A204.1 (cell line): ENCODE results near the gene UTS2R.
"Not testable (repeated sequence)": the region's sequence is repeated elsewhere in the genome, so short reads cannot be mapped to it uniquely, and the experiment has no call there.

Experiments
- FAIRE-seq: peaks from 2 replicates; lab custom pipeline; 2012; peaks lifted over from hg19 to GRCh38; lab: Jason Lieb, UNC

The UTS2R gene

DNA sequence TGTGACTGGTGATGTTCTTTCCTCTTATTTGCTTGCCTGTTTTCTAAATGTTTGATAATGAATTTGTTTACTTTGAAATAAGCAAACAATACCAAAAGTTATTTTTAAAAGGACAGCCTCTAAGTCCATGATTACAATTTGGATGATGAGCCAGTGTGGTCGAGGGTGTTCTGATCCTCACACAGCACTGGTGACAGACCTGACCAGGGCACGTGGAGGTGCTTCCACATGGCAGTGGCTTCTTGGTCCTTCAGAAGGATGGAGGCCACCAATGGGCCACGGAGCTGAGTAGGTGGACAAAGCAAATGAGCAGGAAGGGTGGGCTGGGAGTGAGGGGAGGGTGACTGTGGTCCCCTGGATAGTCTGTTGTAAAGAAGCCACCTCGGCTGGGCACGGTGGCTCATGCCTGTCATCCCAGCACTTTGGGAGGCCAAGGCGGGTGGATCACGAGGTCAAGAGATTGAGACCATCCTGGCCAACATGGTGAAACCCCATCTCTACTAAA is 16.7 kb upstream of the UTS2R start:
- no peak for FAIRE-seq

DNA sequence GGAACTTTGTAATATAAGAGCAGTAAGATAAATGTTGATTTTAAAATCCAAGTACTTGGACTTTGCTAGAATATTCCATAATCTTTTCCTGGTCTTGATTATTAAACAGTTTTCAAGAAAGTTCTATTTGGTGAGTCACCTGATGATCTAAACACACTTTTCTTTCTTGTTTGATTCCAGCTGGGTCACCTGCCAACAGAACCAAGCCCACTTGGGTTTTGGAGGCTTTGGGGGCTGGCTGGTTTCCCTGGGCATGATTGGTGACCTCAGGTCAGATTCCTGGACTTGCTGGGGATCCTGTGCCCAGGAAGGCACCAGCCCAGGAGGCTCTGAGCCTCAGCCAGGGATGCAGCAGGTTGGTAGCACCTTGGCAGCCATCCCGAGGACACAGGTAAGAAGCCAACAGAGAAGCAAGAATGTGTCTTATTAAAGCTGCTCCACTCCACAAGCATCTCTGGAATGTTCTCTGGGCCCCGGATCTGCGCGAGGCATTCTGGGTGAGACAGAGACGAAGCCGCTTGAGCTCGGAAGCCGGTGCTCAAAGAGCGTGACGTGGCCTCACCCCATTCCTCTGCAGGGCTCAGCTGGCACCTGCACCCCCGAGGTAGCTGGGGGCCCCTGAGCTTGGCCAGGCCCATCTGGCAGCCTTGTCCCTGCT is 15.7 kb upstream of the UTS2R start:
- no peak for FAIRE-seq

DNA sequence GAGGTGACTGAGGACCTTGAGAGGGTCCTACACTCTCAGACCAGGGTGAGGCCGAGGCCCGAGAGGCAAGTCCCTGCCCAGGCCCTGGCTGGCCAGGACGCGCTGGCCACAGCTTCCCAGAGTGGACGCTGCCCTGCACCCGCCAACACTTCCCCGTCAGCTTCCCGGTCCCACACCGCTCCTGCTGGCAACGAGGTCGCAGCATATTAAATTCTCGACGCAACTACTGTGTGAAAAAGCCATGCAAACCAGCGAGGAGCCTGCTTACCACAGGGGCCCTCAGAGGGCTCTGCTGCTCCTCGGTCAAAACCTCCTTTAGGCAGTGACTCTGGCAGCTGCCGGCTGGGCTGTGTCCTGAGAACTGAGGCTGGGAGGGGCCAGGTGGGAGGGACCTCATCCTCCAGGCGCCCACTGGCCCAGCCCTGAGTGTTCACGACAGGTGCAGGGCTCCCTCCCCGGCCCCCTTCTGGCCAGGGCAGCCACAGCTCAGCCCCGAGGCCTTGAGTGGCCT is 14.7 kb upstream of the UTS2R start:
- FAIRE-seq, result no peak

DNA sequence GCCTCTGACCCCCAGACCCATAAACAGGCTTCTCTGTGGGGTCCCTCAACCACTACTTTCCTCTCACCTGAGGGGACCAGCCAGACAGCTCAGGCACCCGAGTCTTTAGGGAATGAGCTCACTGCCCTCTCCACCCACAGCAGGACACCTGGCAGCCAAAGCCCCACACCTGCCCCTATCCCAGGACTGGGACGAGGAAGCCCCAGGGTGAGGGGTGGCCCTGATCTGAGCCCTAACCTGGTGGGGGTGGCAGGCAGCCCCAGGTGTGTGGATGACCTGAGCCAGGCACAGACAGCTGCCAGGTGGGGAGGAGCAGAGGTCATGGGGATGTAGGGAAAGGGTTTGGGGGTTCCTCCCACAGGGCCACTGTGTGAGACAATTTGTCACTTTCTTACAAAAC is 14.2 kb upstream of the UTS2R start:
- no peak for FAIRE-seq

DNA sequence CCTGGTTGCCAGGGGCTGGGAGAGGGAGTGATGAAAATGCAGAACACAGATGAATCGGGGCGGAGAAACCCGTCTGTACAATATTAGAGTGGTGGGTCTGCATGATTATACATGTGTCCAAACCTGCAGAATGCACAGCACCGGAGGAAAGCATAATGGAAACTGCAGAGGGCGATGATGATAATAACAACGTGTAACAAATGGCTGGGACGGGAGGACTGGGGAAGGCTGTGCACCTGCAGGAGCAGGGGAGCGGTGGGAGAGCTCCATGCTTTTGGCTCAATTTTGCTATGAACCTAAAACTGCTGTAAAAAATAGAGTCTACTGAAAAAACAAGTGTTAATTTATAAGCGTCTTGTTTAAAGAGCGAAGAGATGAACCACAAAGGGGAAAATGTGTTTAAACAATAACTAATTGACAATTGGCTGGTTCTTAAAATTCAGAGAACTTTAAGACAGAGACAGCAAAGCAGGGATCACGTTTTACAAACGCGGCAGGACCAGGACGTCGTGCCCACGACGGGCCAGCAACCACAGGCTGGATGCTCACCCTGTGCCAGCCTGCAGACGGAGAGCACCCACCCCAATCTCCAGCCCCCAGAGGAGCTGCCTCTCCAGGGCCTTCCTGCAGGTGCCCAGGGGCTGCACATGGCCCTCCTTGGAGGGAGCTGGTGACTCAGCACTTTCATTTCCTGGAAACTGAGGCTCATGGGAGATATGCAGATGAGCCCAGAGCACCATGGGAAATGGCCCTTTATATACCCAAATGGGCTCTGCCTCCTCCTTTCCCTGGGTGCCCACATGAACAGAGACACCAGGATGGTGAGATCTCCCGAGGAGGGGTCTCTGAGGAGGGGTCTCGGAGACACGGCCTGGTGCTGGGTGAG is 12.9 kb upstream of the UTS2R start, which contains the start of gene TEX19:
Gene TEX19, plus strand, starts transcription at position 783 of the 886 bp plus-strand sequence. CDS start 2,904 bp downstream, outside the sequence.
- FAIRE-seq, result no peak

DNA sequence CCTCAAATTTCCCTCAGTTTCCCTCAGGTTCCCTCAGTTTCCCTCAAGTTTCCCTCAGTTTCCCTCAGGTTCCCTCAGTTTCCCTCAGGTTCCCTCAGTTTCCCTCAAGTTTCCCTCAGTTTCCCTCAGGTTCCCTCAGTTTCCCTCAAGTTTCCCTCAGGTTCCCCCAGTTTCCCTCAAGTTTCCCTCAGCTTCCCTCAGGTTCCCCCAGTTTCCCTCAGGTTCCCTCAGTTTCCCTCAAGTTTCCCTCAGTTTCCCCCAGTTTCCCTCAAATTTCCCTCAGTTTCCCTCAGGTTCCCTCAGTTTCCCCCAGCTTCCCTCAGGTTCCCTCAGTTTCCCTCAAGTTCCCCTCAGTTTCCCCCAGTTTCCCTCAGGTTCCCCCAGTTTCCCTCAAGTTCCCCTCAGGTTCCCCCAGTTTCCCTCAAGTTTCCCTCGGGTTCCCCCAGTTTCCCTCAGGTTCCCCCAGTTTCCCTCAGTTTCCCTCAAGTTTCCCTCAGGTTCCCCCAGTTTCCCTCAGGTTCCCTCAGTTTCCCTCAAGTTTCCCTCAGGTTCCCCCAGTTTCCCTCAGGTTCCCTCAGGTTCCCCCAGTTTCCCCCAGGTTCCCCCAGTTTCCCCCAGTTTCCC is 12.0 kb upstream of the UTS2R start:
- not testable (repeated sequence) for FAIRE-seq

DNA sequence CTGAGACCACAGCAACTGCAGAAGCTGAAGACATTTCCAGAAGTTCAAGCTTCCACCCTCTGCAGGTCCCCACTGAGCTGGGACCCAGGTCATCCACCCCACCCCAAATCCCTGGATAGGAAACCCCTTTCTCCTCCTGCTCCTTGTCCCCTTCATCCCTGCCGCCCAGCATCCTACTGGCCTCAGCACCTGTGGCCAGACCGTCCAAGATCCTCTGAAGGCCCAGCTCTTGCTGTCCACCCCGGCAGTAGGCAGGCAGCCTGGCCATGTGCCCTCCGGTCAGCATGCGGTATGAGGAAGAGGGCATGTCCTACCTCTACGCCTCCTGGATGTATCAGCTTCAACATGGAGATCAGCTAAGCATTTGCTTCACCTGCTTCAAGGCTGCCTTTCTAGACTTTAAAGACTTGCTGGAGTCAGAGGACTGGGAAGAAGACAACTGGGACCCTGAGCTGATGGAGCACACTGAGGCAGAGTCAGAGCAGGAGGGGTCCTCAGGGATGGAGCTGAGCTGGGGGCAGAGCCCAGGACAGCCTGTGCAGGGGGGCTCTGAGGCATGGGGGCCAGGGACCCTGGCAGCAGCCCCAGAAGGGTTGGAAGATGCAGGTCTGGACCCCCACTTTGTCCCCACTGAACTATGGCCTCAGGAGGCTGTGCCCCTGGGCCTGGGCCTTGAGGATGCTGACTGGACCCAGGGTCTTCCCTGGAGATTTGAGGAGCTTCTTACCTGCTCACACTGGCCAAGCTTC is 9.5 kb upstream of the UTS2R start:
- FAIRE-seq, result no peak

DNA sequence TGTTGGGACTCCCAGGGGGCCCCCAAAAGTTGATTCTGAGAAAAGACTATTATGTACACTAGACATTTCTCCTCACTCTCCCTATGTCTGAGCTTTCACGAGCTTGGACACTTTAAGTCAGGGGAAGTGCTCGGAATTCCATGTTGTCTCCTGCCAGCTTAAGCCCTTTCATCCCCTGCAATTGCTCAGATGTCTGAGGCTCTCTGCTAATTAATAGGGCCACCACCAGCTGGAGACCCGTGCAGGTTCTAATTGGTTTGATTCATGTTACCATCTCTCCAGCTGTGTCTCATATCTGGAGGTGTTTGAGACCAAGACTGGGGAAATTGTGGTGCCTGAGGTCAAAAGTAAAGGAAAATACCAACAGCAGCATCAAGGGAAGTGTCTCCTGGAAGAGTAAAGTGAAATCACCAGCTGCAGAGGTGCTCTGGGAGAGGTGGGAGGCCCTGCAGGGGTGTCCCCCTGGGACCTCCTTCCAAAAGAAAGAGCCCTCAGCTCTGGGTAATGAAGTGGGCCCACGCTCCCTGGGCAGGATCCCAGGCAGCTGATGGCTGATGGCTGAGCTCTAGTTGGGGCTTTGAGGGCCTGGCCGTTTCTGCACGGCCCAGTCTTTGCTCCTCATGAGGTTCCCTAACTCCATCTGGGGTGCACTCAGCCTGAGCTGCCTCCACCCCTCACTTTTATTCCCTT is 5.8 kb upstream of the UTS2R start:
- FAIRE-seq, result no peak

DNA sequence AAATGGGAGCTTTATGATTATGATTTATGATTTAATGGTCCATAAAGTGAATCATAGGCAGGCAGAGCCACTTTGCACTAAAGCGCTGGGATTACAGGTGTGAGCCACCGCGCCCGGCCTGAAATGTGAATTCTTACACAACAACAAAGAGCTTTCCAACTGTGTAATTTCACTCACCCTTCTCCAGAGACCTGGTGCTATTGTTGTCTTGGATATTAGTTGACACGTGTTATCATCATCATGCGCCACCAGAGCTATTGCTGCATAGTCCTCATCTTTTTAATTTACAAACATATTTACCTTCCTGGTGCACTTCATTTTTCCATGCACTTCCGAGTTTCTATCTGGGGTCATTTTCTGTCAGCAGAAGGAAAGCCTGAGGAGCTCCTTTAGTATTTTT is 4.8 kb upstream of the UTS2R start:
- no peak for FAIRE-seq

DNA sequence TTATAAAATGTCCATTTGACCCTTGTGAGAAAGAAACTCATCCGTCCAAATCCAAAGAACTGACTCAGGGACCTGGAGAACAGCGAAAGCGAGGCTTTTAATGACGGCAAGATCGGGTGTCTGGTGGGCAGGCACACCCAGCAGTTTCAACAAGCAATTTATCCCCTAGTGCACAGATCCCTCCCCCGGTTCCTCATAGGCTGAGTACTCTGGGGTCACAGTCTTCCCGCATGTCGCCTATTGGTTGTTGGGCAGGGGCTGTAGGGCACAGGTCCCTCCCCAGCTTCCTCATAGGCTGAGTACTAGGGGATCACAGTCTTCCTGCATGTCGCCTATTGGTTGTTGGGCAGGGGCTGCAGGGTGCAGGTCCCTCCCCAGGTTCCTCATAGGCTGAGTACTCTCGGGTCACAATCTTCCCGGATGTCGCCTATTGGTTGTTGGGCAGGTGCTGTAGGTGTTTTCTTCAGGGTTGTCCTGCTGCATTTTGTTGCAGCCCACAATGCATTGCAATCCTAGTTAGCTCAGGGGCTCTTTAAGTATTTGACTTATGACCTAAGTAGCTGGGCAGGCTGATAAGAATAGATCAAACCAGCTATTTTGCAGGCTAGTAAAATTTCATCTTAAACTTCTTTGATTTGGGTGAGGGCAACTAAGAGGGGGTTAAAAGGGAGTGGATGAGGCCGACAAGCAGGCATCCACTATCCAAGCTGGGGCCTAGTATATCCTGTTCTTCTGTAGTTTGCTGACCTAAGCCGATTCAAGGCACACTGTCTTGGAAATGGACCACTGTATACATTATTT is 3.6 kb upstream of the UTS2R start:
- FAIRE-seq, result no peak

DNA sequence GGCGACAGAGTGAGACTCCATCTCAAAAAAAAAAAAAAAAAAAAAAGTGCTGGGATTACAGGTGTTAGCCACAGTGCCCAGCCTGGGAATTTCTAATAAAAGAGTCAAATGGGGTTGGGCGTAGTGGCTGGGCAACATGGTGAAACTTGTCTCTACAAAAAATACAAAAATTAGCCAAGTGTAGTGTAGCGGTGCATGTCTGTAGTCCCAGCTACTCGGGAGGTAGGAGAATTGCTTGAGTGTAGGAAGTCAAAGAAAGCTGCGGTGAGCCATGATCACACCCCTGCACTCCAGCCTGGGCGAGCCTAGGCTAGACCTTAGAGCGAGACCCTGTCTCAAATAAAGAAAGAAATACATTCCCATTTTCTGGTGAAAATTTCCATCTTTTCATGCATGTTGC is 2.4 kb upstream of the UTS2R start:
- no peak for FAIRE-seq

DNA sequence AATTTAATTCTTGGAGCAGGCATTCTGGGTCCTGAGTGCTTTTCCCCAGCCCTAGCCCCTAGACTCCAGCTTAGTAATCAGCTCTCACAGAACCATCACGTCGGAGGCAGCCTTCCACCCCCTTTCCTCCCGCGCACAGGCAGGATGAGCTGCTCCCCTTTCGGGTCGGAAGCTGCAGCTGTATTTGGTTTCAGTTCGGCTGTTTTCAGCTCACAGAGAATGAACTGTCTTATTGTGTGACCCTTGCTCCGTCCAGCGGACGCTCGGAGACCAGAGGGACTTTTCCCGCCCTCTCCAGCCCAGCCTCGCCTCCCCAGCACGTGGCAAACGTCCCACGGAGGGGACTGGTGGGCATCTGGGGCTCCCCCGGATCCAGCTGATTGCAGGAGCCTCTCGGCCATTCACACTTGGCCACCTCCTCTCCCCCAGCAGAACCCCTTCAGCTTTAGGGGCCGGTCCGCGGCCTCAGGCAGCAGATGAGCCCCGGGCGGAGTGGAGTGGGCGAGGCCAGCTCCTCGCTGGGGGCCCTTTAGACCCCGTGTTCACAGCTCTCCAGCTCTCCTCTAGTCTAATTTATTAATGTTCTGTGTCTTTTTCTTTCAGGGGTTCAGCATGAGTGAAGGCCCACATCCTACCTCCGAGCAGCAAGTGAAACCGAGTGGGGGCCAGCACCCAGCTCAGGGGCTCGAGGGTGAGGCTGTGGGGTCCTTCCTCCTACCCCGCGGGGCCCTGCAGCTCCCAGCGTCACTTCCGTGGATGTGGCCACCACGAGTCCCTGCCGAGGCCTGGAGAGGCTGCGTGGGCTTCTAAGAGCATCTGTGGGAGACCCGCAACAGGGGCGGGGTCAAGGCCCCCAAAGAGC is 863 bp upstream of the UTS2R start:
- FAIRE-seq, result no peak

DNA sequence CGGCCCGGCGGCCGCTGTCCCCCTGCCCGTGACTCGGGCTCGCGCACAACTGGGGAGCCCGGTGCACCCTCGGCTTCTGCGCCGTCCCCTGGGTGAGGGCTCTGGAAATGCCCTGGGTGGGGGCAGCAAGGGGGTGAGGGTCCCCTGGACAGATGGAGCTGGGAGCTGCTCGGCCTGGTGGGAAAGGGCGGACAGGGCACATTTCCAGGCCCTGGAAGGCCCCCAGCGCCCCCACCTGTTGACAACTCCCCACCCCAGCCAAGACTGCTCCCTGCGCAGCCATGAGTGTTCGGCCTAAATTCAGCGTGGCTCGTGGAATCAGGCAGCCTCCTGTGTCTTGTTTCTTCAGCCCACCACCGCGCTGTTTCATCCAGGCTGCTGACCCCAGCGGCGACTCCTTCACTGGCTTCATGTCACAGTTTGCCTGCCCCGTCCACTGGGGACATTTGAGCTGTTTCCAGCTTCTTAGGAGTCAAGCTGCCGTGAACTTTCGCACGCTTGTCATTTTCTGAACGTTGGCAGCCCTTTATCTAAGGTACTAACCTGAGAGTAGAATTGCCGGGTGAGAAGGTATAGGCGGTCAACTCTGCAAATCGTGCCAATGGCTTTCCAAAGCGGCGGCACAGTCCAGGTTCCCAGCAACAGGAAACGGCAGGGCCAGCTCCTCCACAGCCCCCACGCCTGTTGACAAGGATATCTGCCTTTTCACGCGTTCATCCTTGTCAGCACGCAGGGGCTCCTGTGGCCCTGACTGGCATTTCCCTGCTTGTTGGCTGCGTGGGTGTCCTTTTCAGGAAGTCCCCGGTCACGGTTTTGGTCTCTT is 895 bp downstream of the UTS2R start:
- FAIRE-seq, result no peak

DNA sequence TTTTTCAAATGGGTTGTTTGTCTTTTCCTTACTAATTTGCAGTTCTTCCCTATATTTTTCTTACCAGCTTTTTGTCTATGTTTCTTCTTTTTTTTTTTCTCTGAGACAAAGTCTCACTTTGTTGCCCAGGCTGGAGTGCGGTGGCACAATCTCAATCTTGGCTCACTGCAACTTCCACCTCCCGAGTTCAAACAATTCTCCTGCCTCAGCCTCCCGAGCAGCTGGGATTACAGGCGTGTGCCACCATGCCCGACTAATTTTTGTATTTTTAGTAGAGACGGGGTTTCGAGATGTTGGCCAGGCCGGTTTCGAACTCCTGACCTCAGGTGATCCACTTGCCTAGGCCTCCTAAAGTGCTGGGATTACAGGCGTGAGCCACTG is 1.5 kb downstream of the UTS2R start:
- FAIRE-seq, result not testable (repeated sequence)

DNA sequence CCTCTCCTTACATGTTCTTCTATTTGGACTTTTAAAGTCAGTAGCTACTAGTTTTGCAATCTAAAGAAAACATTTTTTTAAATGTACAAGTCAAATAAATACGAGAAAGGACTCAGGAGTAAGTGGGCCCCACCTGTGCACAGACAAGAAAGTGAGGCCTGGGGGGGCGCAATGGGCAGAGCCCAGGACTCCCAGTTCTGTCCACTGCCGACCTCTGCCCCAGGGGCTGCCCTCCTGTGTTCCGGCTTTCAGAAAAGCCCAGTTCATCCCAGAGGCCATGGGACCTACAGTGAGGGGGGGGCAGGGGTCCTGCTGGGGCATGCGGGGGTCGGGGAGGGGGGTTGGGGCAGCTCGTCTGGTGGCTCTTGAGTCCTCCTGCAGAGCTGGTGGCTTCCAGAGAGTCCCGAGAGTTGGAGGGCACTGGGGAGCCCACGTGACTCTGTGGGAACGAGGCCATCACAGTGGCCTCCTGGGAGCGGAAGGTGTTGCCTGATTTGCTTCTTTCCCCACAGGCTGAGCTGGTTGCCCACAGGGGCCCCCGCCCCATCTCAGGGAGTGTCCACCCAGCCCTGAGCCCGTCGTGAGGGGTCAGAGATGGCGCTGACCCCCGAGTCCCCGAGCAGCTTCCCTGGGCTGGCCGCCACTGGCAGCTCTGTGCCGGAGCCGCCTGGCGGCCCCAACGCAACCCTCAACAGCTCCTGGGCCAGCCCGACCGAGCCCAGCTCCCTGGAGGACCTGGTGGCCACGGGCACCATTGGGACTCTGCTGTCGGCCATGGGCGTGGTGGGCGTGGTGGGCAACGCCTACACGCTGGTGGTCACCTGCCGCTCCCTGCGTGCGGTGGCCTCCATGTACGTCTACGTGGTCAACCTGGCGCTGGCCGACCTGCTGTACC is 2.4 kb downstream of the UTS2R start:
- FAIRE-seq, result no peak

DNA sequence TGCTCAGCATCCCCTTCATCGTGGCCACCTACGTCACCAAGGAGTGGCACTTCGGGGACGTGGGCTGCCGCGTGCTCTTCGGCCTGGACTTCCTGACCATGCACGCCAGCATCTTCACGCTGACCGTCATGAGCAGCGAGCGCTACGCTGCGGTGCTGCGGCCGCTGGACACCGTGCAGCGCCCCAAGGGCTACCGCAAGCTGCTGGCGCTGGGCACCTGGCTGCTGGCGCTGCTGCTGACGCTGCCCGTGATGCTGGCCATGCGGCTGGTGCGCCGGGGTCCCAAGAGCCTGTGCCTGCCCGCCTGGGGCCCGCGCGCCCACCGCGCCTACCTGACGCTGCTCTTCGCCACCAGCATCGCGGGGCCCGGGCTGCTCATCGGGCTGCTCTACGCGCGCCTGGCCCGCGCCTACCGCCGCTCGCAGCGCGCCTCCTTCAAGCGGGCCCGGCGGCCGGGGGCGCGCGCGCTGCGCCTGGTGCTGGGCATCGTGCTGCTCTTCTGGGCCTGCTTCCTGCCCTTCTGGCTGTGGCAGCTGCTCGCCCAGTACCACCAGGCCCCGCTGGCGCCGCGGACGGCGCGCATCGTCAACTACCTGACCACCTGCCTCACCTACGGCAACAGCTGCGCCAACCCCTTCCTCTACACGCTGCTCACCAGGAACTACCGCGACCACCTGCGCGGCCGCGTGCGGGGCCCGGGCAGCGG is 3.2 kb downstream of the UTS2R start:
- FAIRE-seq, result no peak
